Neural progenitor cell (in vitro differentiated cells): Measurements from ENCODE around the gene MTCL3.

Source experiments
- DNase-seq: peaks from one replicate; pipeline ENCODE4 v3.0.0-alpha.2; 2016; ENCODE audit warnings: low spot score
- H2AFZ ChIP-seq: fragments of 200-600 bp; sonication (generic); replicated peaks from 2 replicates; pipeline ENCODE4 v1.6.1; 2016; ENCODE audit warnings: antibody characterized with exemption
- H3F3A ChIP-seq: fragments of 200-600 bp; sonication (generic); 2 replicates; pipeline ENCODE4 v1.6.1; 2016; ENCODE audit warnings: antibody characterized with exemption, low read depth
- H3K27ac ChIP-seq: fragments of 200-600 bp; sonication (generic); 2 replicates; pipeline ENCODE4 v1.5.1; 2016; ENCODE audit warnings: mild to moderate bottlenecking
- H3K27me3 ChIP-seq: fragments of 200-600 bp; sonication (generic); 2 replicates; pipeline ENCODE4 v1.6.1; 2016; ENCODE audit warnings: mild to moderate bottlenecking, moderate library complexity
- H3K36me3 ChIP-seq: fragments of 200-600 bp; sonication (generic); 2 replicates; pipeline ENCODE4 v1.5.1; 2016
- H3K4me1 ChIP-seq: fragments of 200-600 bp; sonication (generic); 2 replicates; pipeline ENCODE4 v1.6.1; 2016; ENCODE audit warnings: mixed run types
- H3K4me2 ChIP-seq: fragments of 200-600 bp; sonication (generic); 2 replicates; pipeline ENCODE4 v1.6.1; 2016
- H3K4me3 ChIP-seq: fragments of 200-600 bp; sonication (generic); 2 replicates; pipeline ENCODE4 v1.5.1; 2016
- H3K79me2 ChIP-seq: fragments of 200-600 bp; sonication (generic); 2 replicates; pipeline ENCODE4 v1.6.1; 2016; ENCODE audit warnings: low read depth
- H3K9ac ChIP-seq: fragments of 200-600 bp; sonication (generic); 2 replicates; pipeline ENCODE4 v1.6.1; 2016
- H3K9me3 ChIP-seq: fragments of 200-600 bp; sonication (generic); 2 replicates; pipeline ENCODE4 v1.5.1; 2016; ENCODE audit warnings: low read depth
- H4K20me1 ChIP-seq: fragments of 200-600 bp; sonication (generic); 2 replicates; pipeline ENCODE4 v1.6.1; 2016; ENCODE audit warnings: low read depth
- H3K27ac Mint-ChIP-seq: 3 replicates; pipeline ENCODE4 v1.8.0; 2021; ENCODE audit warnings: mixed read lengths
- H3K27me3 Mint-ChIP-seq: 2 replicates; pipeline ENCODE4 v1.8.0; 2022; ENCODE audit warnings: low read depth, mild to moderate bottlenecking, inconsistent platforms, moderate library complexity, mixed read lengths; ENCODE audit not compliant: insufficient read depth
- H3K36me3 Mint-ChIP-seq: 3 replicates; pipeline ENCODE4 v1.8.0; 2021; ENCODE audit warnings: mixed read lengths
- H3K4me1 Mint-ChIP-seq: 3 replicates; pipeline ENCODE4 v1.8.0; 2021; ENCODE audit warnings: mixed read lengths
- H3K4me3 Mint-ChIP-seq: 3 replicates; pipeline ENCODE4 v1.8.0; 2021; ENCODE audit warnings: mild to moderate bottlenecking, moderate library complexity, mixed read lengths
- H3K9me3 Mint-ChIP-seq: 3 replicates; pipeline ENCODE4 v1.8.0; 2020; ENCODE audit warnings: mixed read lengths
- CTCF ChIP-seq: fragments of 200-600 bp; sonication (generic); IDR thresholded peaks from 2 replicates; pipeline ENCODE4 v1.5.1; 2017; ENCODE audit warnings: antibody characterized with exemption, mild to moderate bottlenecking
- EZH2 ChIP-seq: fragments of 200-600 bp; sonication (generic); IDR thresholded peaks from 2 replicates; pipeline ENCODE4 v1.6.1; 2017; ENCODE audit warnings: antibody characterized with exemption, mild to moderate bottlenecking, moderate library complexity
- EZH2phosphoT487 ChIP-seq: fragments of 200-600 bp; sonication (generic); IDR thresholded peaks from 2 replicates; pipeline ENCODE4 v1.6.1; 2017; ENCODE audit warnings: antibody characterized with exemption

Gene MTCL3

GRCh38 chr6:127481111-127481510 lies 38.0 kb downstream of the MTCL3 start:
- no peaks in the 10 kb centered on the region for H3K36me3 ChIP-seq
- Mint-ChIP-seq H3K9me3 (no peaks in the 10 kb centered on the region), H3K4me1 (peaks cover 12% of the 10 kb centered on the region), H3K4me3 (no peak overlapping the region), H3K27me3 (peaks cover under 1% of the 10 kb centered on the region), H3K36me3 (peaks cover 61% of the 10 kb centered on the region), H3K27ac (no peak overlapping the region)
- H3K27ac ChIP-seq, result no peak overlapping the region
- H3K9me3 ChIP-seq, result no peaks in the 10 kb centered on the region
- no peak for DNase-seq
- no peaks in the 10 kb centered on the region for H3K79me2 ChIP-seq
- H3F3A ChIP-seq, result peaks cover 4% of the 10 kb centered on the region
- H4K20me1 ChIP-seq, result no peaks in the 10 kb centered on the region
- peaks cover 23% of the 10 kb centered on the region for H3K4me1 ChIP-seq
- no peak overlapping the region for H2AFZ ChIP-seq
- H3K4me3 ChIP-seq, result no peak overlapping the region
- H3K9ac ChIP-seq, result no peak overlapping the region
- TF ChIP-seq EZH2 (no peak), CTCF (no peak), EZH2phosphoT487 (no peak)
- no peak overlapping the region for H3K4me2 ChIP-seq
- no peaks in the 10 kb centered on the region for H3K27me3 ChIP-seq

DNA sequence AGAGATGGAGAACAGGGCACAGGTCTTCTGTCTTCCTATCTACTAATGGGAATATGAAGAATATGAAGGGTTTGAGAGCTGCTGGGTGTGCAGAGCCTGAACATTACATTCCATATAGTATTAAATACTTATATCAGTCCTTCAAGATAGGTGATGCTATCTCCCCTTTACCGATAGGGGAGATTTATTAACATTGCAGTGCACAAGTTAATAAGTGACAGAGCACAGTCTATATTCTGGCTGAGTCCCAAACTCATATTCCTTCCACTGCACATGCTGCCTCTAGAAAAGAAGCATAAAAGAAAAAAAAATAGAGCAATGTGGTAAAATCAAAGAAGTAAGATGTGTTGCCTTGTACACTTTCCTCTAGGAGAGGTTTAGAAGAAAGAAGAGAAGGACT lies 41.5 kb downstream of the MTCL3 start:
- no peaks in the 10 kb centered on the region for H3F3A ChIP-seq
- H3K36me3 ChIP-seq, result no peaks in the 10 kb centered on the region
- Mint-ChIP-seq H3K4me3 (no peak overlapping the region), H3K27me3 (peaks cover 3% of the 10 kb centered on the region), H3K27ac (no peak overlapping the region), H3K4me1 (peaks cover 5% of the 10 kb centered on the region), H3K36me3 (peaks cover 63% of the 10 kb centered on the region), H3K9me3 (no peaks in the 10 kb centered on the region)
- no peak overlapping the region for H3K9ac ChIP-seq
- no peaks in the 10 kb centered on the region for H3K9me3 ChIP-seq
- no peak for DNase-seq
- TF ChIP-seq EZH2, result no peak
- no peak for TF ChIP-seq EZH2phosphoT487
- peaks cover 7% of the 10 kb centered on the region for H3K4me1 ChIP-seq
- no peaks in the 10 kb centered on the region for H3K79me2 ChIP-seq
- H4K20me1 ChIP-seq, result no peaks in the 10 kb centered on the region
- H2AFZ ChIP-seq, result no peak overlapping the region
- no peak overlapping the region for H3K4me2 ChIP-seq
- no peak overlapping the region for H3K4me3 ChIP-seq
- no peaks in the 10 kb centered on the region for H3K27me3 ChIP-seq
- H3K27ac ChIP-seq, result no peak overlapping the region

DNA sequence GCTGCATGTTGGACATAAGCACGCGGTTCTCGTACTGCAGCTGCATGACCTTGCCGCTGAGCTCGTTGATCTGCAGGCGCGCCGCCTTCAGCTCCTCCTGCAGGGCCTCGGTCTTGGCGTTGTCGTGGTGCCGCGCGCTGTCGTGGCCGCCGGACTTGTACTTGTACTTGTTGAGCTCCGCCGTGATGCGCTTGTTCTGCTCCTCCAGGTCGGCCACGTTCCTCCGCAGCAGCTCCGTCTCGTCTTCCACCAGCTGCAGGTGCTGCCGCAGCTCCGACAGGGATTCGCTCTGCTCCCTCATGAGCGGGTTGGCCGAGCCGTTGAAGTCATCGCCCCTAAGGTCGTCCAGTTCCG lies 43.3 kb downstream of the MTCL3 start:
- TF ChIP-seq EZH2phosphoT487, result no peak
- Histone ChIP-seq H3K4me1 (no peaks in the 10 kb centered on the region), H3K4me3 (no peak overlapping the region), H2AFZ (no peak overlapping the region), H3F3A (no peaks in the 10 kb centered on the region), H3K79me2 (no peaks in the 10 kb centered on the region), H3K9me3 (no peaks in the 10 kb centered on the region), H4K20me1 (no peaks in the 10 kb centered on the region), H3K36me3 (no peaks in the 10 kb centered on the region), H3K9ac (no peak overlapping the region), H3K27ac (no peak overlapping the region), H3K4me2 (no peak overlapping the region), H3K27me3 (no peaks in the 10 kb centered on the region)
- Mint-ChIP-seq H3K27ac (no peak overlapping the region), H3K27me3 (peaks cover 3% of the 10 kb centered on the region), H3K36me3 (peaks cover 63% of the 10 kb centered on the region), H3K4me3 (no peak overlapping the region), H3K4me1 (no peaks in the 10 kb centered on the region), H3K9me3 (no peaks in the 10 kb centered on the region)
- no peak for DNase-seq

DNA sequence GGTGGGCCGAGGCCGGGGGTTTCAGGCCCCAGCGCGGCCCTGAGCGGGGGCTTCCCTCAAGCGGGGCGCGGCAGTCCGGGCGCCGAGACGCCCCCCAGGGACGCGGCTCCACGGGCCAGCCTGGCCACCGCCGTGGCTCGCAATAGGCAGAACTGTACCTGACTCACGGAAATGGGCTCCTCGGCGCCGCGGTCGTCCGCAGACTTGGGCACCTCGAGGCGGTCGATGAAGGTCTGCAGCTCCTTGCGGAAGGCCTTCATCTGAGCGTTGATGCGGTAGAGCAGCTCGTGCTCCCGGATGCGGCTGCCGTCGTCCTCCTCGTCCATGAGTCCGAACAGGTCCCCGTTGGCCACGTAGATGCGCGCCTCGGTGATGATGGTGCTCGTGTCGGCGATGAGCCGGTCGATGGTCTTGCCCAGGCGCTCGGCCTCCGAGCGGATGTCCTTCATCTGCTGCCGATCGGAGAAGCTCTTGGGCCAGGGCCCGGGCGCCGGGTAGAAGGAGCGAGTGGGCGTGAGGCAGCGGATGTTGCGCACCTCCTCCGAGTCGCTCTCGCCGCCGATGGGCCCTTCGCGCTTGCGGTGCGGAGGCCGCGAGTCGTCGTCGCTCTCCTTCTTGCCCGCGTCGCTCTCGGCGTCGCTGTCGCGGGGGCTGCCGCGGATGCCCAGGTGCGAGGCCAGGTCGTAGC lies 43.9 kb downstream of the MTCL3 start:
- no peaks in the 10 kb centered on the region for H3K36me3 ChIP-seq
- H3K27ac Mint-ChIP-seq, result no peak overlapping the region
- TF ChIP-seq EZH2phosphoT487 (no peak), EZH2 (no peak), CTCF (no peak)

More for the DNA sequence above, 43.9 kb downstream of the MTCL3 start:
- peaks cover 61% of the 10 kb centered on the region for H3K36me3 Mint-ChIP-seq
- Histone ChIP-seq H4K20me1 (no peaks in the 10 kb centered on the region), H3K4me1 (no peaks in the 10 kb centered on the region), H3K4me3 (no peak overlapping the region), H3K27me3 (no peaks in the 10 kb centered on the region), H3K9me3 (no peaks in the 10 kb centered on the region), H3F3A (no peaks in the 10 kb centered on the region), H3K4me2 (no peak overlapping the region), H3K9ac (no peak overlapping the region), H3K27ac (no peak overlapping the region), H2AFZ (no peak overlapping the region), H3K79me2 (no peaks in the 10 kb centered on the region)
- no peaks in the 10 kb centered on the region for H3K9me3 Mint-ChIP-seq
- H3K4me3 Mint-ChIP-seq, result no peak overlapping the region
- H3K27me3 Mint-ChIP-seq, result peaks cover 3% of the 10 kb centered on the region
- no peaks in the 10 kb centered on the region for H3K4me1 Mint-ChIP-seq
- no peak for DNase-seq
